Measurements from ENCODE around the gene ATP2C1. TPM values are rescaled to one million over a fixed set of nuclear protein-coding genes. Genes with fewer than 3 reads are reported as not detected.

The ATP2C1 gene
- total RNA-seq, 2 experiments from 2014 or later: 40.9 to 44.0 TPM

GRCh38 chr3:130851277-130851676 is 42.6 kb upstream of the ATP2C1 start:
- Histone ChIP-seq H3K36me3 (ENCODE audit: insufficient read depth, low read length) (no peaks in the 10 kb centered on the region), H3K4me3 (ENCODE audit: low read length) (no peak overlapping the region), H3K9me3 (ENCODE audit: control insufficient read depth in 1 of 2, insufficient read depth in 1 of 2, low read length in 2 of 2) (no peaks in the 10 kb centered on the region), H3K27ac (ENCODE audit: low read depth in 1 of 2, low read length in 2 of 2) (no peak overlapping the region), H3K4me1 (ENCODE audit: insufficient read depth, low read length) (peaks cover 11% of the 10 kb centered on the region), H3K27me3 (ENCODE audit: control insufficient read depth in 1 of 2, insufficient read depth in 2 of 2, low read length in 2 of 2) (no peaks in the 10 kb centered on the region)
- TF ChIP-seq, protein P1, sequence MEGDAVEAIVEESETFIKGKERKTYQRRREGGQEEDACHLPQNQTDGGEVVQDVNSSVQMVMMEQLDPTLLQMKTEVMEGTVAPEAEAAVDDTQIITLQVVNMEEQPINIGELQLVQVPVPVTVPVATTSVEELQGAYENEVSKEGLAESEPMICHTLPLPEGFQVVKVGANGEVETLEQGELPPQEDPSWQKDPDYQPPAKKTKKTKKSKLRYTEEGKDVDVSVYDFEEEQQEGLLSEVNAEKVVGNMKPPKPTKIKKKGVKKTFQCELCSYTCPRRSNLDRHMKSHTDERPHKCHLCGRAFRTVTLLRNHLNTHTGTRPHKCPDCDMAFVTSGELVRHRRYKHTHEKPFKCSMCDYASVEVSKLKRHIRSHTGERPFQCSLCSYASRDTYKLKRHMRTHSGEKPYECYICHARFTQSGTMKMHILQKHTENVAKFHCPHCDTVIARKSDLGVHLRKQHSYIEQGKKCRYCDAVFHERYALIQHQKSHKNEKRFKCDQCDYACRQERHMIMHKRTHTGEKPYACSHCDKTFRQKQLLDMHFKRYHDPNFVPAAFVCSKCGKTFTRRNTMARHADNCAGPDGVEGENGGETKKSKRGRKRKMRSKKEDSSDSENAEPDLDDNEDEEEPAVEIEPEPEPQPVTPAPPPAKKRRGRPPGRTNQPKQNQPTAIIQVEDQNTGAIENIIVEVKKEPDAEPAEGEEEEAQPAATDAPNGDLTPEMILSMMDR (IDR thresholded peaks at IDR 0.05): no peak
- intact Hi-C loops (cut with DNase I, micrococcal nuclease): loop anchor here in 1 of 2 experiments (5.0 kb wide), 1 partner anchor 41 kb away; the partner anchor contains the start of gene ATP2C1
- no peaks in the 10 kb centered on the region for H3K9me3 Mint-ChIP-seq
- ChIA-PET POLR2A (interaction anchor here (2.1 kb wide), 1 partner anchor 42 kb away, joined by 9 read pairs; the partner anchor contains the start of gene ATP2C1), CTCF (interaction anchor here (1.4 kb wide), 1 partner anchor 42 kb away, joined by 5 read pairs; the partner anchor contains the start of gene ATP2C1)
- no peak for ATAC-seq (ENCODE audit: poor library complexity)
- no peaks in the 10 kb centered on the region for H3K36me3 Mint-ChIP-seq (ENCODE audit: low read depth)
- H3K4me3 Mint-ChIP-seq: no peak overlapping the region
- peaks cover 6% of the 10 kb centered on the region for H3K27me3 Mint-ChIP-seq
- no peak overlapping the region for H3K27ac Mint-ChIP-seq
- DNase-seq: no peak
- H3K4me1 Mint-ChIP-seq (ENCODE audit: low read depth): peaks cover 14% of the 10 kb centered on the region

DNA sequence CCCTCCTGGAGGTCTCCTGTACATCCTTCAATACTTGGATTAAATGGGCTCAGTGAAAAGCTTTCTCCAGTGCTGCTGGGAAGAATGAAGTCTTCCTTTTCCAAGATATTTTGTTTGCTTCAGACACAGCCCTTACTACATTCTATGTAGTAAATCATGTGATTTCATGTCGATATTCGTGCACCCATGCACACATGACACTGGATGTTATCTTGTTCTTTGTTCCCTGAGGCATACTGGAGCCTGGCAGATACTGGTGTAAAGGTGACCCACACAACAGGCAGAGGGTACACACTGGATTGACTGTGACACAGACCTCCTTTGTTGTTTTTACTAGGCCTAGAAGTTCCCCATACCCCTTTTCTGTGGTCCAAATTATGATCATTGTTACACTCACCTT is 40.3 kb upstream of the ATP2C1 start:
- ATAC-seq (ENCODE audit: poor library complexity) (no peak), DNase-seq (no peak)
- H3K9me3 ChIP-seq (ENCODE audit: control insufficient read depth in 1 of 2, insufficient read depth in 1 of 2, low read length in 2 of 2): no peaks in the 10 kb centered on the region
- no peaks in the 10 kb centered on the region for H3K36me3 ChIP-seq (ENCODE audit: insufficient read depth, low read length)
- Mint-ChIP-seq H3K9me3 (no peaks in the 10 kb centered on the region), H3K4me1 (ENCODE audit: low read depth) (peaks cover 14% of the 10 kb centered on the region), H3K36me3 (ENCODE audit: low read depth) (no peaks in the 10 kb centered on the region), H3K4me3 (no peak overlapping the region), H3K27me3 (peaks cover 6% of the 10 kb centered on the region), H3K27ac (no peak overlapping the region)
- peaks cover 11% of the 10 kb centered on the region for H3K4me1 ChIP-seq (ENCODE audit: insufficient read depth, low read length)
- intact Hi-C loops (cut with DNase I, micrococcal nuclease): loop anchor here in 1 of 2 experiments (5.0 kb wide), 1 partner anchor 39 kb away; the partner anchor contains the start of gene ATP2C1
- H3K27ac ChIP-seq (ENCODE audit: low read depth in 1 of 2, low read length in 2 of 2): no peak overlapping the region
- ChIA-PET POLR2A (no interaction called here), CTCF (no interaction called here)
- H3K27me3 ChIP-seq (ENCODE audit: control insufficient read depth in 1 of 2, insufficient read depth in 2 of 2, low read length in 2 of 2): no peaks in the 10 kb centered on the region
- H3K4me3 ChIP-seq (ENCODE audit: low read length): no peak overlapping the region
- TF ChIP-seq, protein P1 (IDR thresholded peaks at IDR 0.05): no peak

DNA sequence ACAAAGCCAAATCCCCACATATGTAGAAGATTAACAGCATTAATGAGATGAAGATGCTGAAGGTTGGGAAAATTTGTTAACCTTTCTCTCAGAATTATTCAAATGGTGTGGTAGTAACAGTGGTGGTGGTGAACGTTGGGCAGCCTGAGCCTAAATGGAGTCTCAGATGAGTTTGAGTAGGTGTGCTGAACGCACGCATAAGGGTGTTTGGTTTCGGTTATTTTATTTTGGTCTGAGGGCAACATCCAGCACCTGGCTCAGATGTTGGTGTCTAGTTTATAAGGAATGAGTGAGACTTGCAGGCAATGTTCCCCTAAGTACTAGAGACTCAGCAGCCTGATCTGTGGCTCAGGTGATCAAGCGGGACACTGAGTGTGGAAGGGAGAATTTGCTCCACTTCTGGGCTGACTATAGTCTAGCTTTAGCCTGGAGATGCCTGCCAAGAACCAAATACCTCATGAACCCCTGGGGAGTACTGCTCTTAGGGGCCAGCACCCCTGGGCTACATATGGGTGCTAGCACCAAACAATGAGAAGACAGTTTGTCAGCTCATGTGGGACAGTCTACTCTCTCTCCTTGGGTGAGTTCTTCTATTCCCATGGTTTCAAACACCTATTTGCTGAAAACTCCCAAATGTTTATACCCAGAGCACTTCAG is 39.5 kb upstream of the ATP2C1 start:
- DNase-seq (no peak), ATAC-seq (ENCODE audit: poor library complexity) (no peak)
- Histone ChIP-seq H3K27me3 (ENCODE audit: control insufficient read depth in 1 of 2, insufficient read depth in 2 of 2, low read length in 2 of 2) (no peaks in the 10 kb centered on the region), H3K4me3 (ENCODE audit: low read length) (no peak overlapping the region), H3K27ac (ENCODE audit: low read depth in 1 of 2, low read length in 2 of 2) (no peak overlapping the region), H3K36me3 (ENCODE audit: insufficient read depth, low read length) (no peaks in the 10 kb centered on the region), H3K4me1 (ENCODE audit: insufficient read depth, low read length) (peaks cover 8% of the 10 kb centered on the region), H3K9me3 (ENCODE audit: control insufficient read depth in 1 of 2, insufficient read depth in 1 of 2, low read length in 2 of 2) (no peaks in the 10 kb centered on the region)
- ChIA-PET CTCF (no interaction called here), POLR2A (no interaction called here)
- TF ChIP-seq, protein P1 (IDR thresholded peaks at IDR 0.05): no peak
- intact Hi-C loops (cut with DNase I, micrococcal nuclease): loop anchor here in 1 of 2 experiments (5.0 kb wide), 1 partner anchor 38 kb away; the partner anchor contains the start of gene ATP2C1
- Mint-ChIP-seq H3K27me3 (peaks cover 6% of the 10 kb centered on the region), H3K27ac (no peak overlapping the region), H3K9me3 (no peaks in the 10 kb centered on the region), H3K4me1 (ENCODE audit: low read depth) (peaks cover 14% of the 10 kb centered on the region), H3K36me3 (ENCODE audit: low read depth) (no peaks in the 10 kb centered on the region), H3K4me3 (no peak overlapping the region)

Data from CD4-positive, alpha-beta T cell (primary cell).